Kidney (tissue), 14 donors: ENCODE measurements around the gene RCVRN. TPM values are rescaled to one million over a fixed set of nuclear protein-coding genes. Genes with fewer than 3 reads are reported as not detected.

ENCODE experiments used
- DNase-seq, 5 donors: peaks; one replicate each; pipeline ENCODE4 v3.0.0-alpha.2; 2013 to 2020
- FAIRE-seq: peaks from 2 replicates; lab custom pipeline; 2012; peaks lifted over from hg19 to GRCh38; lab: Jason Lieb, UNC
- H3K27ac ChIP-seq, 2 donors: one replicate each; pipeline ENCODE4 v1.7.0; 2013; ENCODE audit warnings: low read depth in 2 of 2, low read length in 2 of 2, inconsistent platforms in 1 of 2
- H3K27me3 ChIP-seq: one replicate; pipeline ENCODE4 v1.7.1; 2013; ENCODE audit warnings: low read length, inconsistent platforms; ENCODE audit not compliant: control insufficient read depth, insufficient read depth
- H3K36me3 ChIP-seq, 3 donors: one replicate each; pipeline versions ENCODE4 v1.7.0 to v1.7.1; 2013; ENCODE audit warnings: low read length in 3 of 3, control low read depth in 1 of 3, inconsistent platforms in 1 of 3; ENCODE audit not compliant: insufficient read depth in 3 of 3, control insufficient read depth in 2 of 3
- H3K4me1 ChIP-seq, 3 donors: one replicate each; pipeline versions ENCODE4 v1.7.0 to v1.7.1; 2013; ENCODE audit warnings: low read length in 3 of 3, inconsistent platforms in 1 of 3, low read depth in 1 of 3; ENCODE audit not compliant: control insufficient read depth in 2 of 3, insufficient read depth in 2 of 3
- H3K4me3 ChIP-seq, 3 donors: one replicate each; pipeline versions ENCODE4 v1.7.0 to v1.8.1; 2013; ENCODE audit warnings: low read length in 3 of 3, control low read depth in 1 of 3, inconsistent platforms in 1 of 3
- H3K9ac ChIP-seq, 3 donors: one replicate each; pipeline versions ENCODE4 v1.7.0 to v1.7.1; 2013; ENCODE audit warnings: low read length in 3 of 3, control low read depth in 1 of 3, inconsistent platforms in 1 of 3
- H3K9me3 ChIP-seq, 3 donors: one replicate each; pipeline versions ENCODE4 v1.7.0 to v1.7.1; 2013; ENCODE audit warnings: low read length in 3 of 3, control low read depth in 1 of 3, inconsistent platforms in 1 of 3; ENCODE audit not compliant: control insufficient read depth in 2 of 3, insufficient read depth in 1 of 3
- CTCF ChIP-seq: IDR thresholded peaks from 3 replicates; pipeline ENCODE4 v1.5.1; 2012; ENCODE audit warnings: mild to moderate bottlenecking, moderate library complexity, borderline replicate concordance; ENCODE audit not compliant: insufficient read depth; ENCODE audit errors: extremely low read depth
- intact Hi-C: fragments of 100-400 bp; cut with DNase I; formaldehyde crosslinking; loops from one replicate; pipeline ENCODE4 v1.11.1; 2022
- polyA plus RNA-seq: library from polyadenylated mRNA; stranded (reverse); fragments of 350-450 nt; fragmentation: Illumina TruSeq; extraction: RNeasy Lipid Tissue Mini Kit (QIAGEN cat#74804); gene quantifications from one replicate; pipeline ENCODE4 v1.2.3, GENCODE V29; 2014; ENCODE audit warnings: low read depth, low replicate concordance; ENCODE audit not compliant: insufficient read depth
- total RNA-seq: library from RNA; stranded (reverse); fragmentation: NEBNext Ultra II Directional; extraction: Animal tissue kit (Norgen Biotek cat#: 25700); gene quantifications from one replicate; pipeline ENCODE4 v1.2.1, GENCODE V29; 2021
- donor health status: control.
- donor health status: control.
- donor health status: control.
- donor health status: control.
- donor health status: control.
- donor health status: DM: yes; HTN: yes; CAD: no.
- donor health status: Normal renal cell carcinoma (clear cell type).

The RCVRN gene
- total and polyA plus RNA-seq, 2 donors from 2014 or later, result not detected

GRCh38 chr17:9902120-9902519 lies 3.0 kb downstream of the RCVRN start:
- DNase-seq (no peak), FAIRE-seq (no peak)
- no peaks in the 10 kb centered on the region for H3K36me3 ChIP-seq
- TF ChIP-seq CTCF, result no peak
- H3K4me1 ChIP-seq, result no peaks in the 10 kb centered on the region
- H3K4me3 ChIP-seq, result no peak overlapping the region
- H3K27ac ChIP-seq, result no peak overlapping the region
- no peak overlapping the region for H3K9ac ChIP-seq
- no peaks in the 10 kb centered on the region for H3K9me3 ChIP-seq
- H3K27me3 ChIP-seq, result no peaks in the 10 kb centered on the region
- intact Hi-C loops, result no loop called here

GRCh38 chr17:9900784-9901183 lies 4.3 kb downstream of the RCVRN start:
- no peak overlapping the region for H3K4me3 ChIP-seq
- H3K9ac ChIP-seq, result no peak overlapping the region
- no peaks in the 10 kb centered on the region for H3K27me3 ChIP-seq
- H3K4me1 ChIP-seq, result no peaks in the 10 kb centered on the region
- FAIRE-seq (no peak), DNase-seq (peak in 2 of 5 donors; percentile 65 to 78)
- no peaks in the 10 kb centered on the region for H3K36me3 ChIP-seq
- TF ChIP-seq CTCF, result no peak
- intact Hi-C loops, result no loop called here
- H3K27ac ChIP-seq, result no peak overlapping the region
- no peaks in the 10 kb centered on the region for H3K9me3 ChIP-seq

GRCh38 chr17:9900044-9900594 lies 5.0 kb downstream of the RCVRN start:
- no peak overlapping the region for H3K9ac ChIP-seq

More at GRCh38 chr17:9900044-9900594, 5.0 kb downstream of the RCVRN start:
- FAIRE-seq (no peak), DNase-seq (no peak)
- H3K4me3 ChIP-seq, result no peak overlapping the region
- intact Hi-C loops, result no loop called here
- no peaks in the 10 kb centered on the region for H3K36me3 ChIP-seq
- H3K27me3 ChIP-seq, result no peaks in the 10 kb centered on the region
- H3K27ac ChIP-seq, result no peak overlapping the region
- H3K9me3 ChIP-seq, result no peaks in the 10 kb centered on the region
- no peak for TF ChIP-seq CTCF
- no peaks in the 10 kb centered on the region for H3K4me1 ChIP-seq
